Vagina (tissue), 2 donors: Measurements from ENCODE around the gene EPO. TPM values are rescaled to one million over a fixed set of nuclear protein-coding genes. Genes with fewer than 3 reads are reported as not detected.

Experiments used
- DNase-seq, 2 donors: peaks; one replicate each; pipeline ENCODE4 v3.0.0-alpha.2; 2017; ENCODE audit errors: extremely low spot score in 2 of 2
- H3K27ac ChIP-seq: fragments of 200-600 bp; sonication (generic); one replicate; pipeline ENCODE4 v1.5.1; 2019
- H3K27me3 ChIP-seq: fragments of 200-600 bp; sonication (generic); one replicate; pipeline ENCODE4 v1.5.1; 2019
- H3K36me3 ChIP-seq, 2 donors: fragments of 200-600 bp; sonication (generic); one replicate each; pipeline ENCODE4 v1.5.1; 2017 to 2019
- H3K4me1 ChIP-seq: fragments of 200-600 bp; sonication (generic); one replicate; pipeline ENCODE4 v1.5.1; 2019
- H3K4me3 ChIP-seq, 2 donors: fragments of 200-600 bp; sonication (generic); 1 replicate in 1 of 2; 2 replicates in 1 of 2; pipeline ENCODE4 v1.5.1; 2016 to 2019
- H3K9me3 ChIP-seq: fragments of 200-600 bp; sonication (generic); one replicate; pipeline ENCODE4 v1.5.1; 2019
- POLR2A ChIP-seq, 2 donors: fragments of 450-650 bp; IDR thresholded peaks; one replicate each; pipeline ENCODE4 v1.6.1; 2017; ENCODE audit warnings: antibody characterized with exemption in 2 of 2, mild to moderate bottlenecking in 2 of 2, moderate library complexity in 2 of 2
- POLR2AphosphoS5 ChIP-seq, 2 donors: sonication (generic); formaldehyde crosslinking; IDR thresholded peaks; one replicate each; pipeline ENCODE4 v1.9.0; 2017; ENCODE audit warnings: antibody characterized with exemption in 2 of 2, mild to moderate bottlenecking in 2 of 2, low read depth in 1 of 2; ENCODE audit not compliant: insufficient read depth in 1 of 2
- intact Hi-C: fragments of 100-400 bp; cut with DNase I; formaldehyde crosslinking; loops from one replicate; pipeline ENCODE4 v1.15.1; 2023
- total RNA-seq: library from RNA; depleted of rRNA; stranded (reverse); fragments of >200 nt; gene quantifications from one replicate; pipeline ENCODE4 v1.2.3, GENCODE V29; 2016
- TF ChIP-seq, protein P1 (sequence below), 3 experiments: fragments of 450-650 bp in 2 of 3; fragments of 200-600 bp in 1 of 3; sonication (generic) in 1 of 3; IDR thresholded peaks; one replicate each; pipeline ENCODE4 v1.5.1; 2017 to 2019; ENCODE audit warnings: antibody characterized with exemption in 3 of 3, mild to moderate bottlenecking in 2 of 3, moderate library complexity in 2 of 3

The EPO gene
- total RNA-seq, 1 donor from 2014 or later, result not detected

DNA sequence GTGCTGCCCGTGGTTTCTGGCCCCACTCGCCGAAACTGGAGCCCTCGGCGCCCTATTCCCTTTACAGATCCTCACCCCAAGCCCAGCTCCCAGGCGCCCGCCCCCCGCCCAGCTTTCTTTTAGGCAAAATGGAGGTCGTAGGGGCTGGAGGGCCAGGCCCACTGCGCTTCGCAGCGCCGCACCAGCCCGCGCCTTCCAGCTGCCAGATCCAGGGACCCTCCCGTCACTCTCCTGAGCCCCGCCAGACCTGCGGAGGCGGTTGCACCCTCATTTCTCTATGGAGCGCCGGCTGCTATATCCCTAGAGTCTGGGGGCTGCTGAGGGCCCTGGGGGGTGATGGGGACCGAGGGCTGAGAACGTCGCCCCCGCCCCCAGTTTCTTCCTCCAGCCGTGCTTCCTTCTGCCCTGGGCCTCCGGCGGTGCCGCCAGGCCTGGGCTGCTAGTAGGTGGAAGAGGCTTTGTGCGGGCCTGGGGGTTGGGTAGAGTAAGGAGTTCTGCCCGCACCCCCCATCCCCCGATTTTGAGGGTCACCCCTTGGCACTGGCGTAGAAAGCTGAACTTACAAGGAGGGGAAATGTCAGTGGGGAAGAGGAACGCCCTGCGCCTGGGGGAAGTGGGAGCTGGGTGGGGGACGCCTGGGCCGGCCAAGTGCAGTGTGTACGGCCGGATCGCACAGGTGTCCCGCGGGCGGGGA lies 45.7 kb upstream of the EPO start:
- H3K36me3 ChIP-seq, result peaks cover 0 to 30% of the 10 kb centered on the region in 2 donors
- no peaks in the 10 kb centered on the region for H3K9me3 ChIP-seq
- H3K27ac ChIP-seq, result peak overlapping the region; percentile 99
- H3K4me1 ChIP-seq, result peaks cover 30% of the 10 kb centered on the region
- intact Hi-C loops, result loop anchor here (5.0 to 10.0 kb wide), 3 partner anchors 72 to 200 kb away; partner anchors contain the start of genes FBXO24, LRCH4, PCOLCE and TSC22D4
- TF ChIP-seq POLR2A (IDR thresholded peaks at IDR 0.05) (no peak), POLR2AphosphoS5 (IDR thresholded peaks at IDR 0.05; ENCODE audit: insufficient read depth in 1 of 2, low read depth in 1 of 2) (peak in 1 of 2 donors; percentile 28)
- no peak for DNase-seq
- H3K4me3 ChIP-seq, result peak overlapping the region; percentile 94 to 99
- H3K27me3 ChIP-seq, result no peaks in the 10 kb centered on the region

DNA sequence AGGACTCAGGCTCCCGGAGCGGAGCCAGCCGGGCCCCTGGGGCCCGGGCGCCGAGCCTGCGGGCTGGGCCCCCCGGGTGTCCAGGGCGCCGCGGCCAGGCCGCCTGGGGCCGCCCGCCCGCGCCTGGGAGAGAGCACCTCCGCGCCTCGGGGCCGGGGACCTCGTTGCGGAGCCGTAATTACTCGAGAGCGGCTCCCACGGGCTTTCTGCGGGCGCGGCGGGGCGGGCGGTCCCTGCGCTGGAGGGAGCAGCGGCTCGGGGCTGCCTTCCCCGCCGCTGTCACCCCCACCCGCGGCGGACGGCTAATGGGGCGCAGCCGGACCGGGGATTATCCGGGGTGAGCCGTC lies 45.2 kb upstream of the EPO start:
- TF ChIP-seq POLR2A (IDR thresholded peaks at IDR 0.05), result no peak
- no peak for TF ChIP-seq POLR2AphosphoS5 (IDR thresholded peaks at IDR 0.05; ENCODE audit: insufficient read depth in 1 of 2, low read depth in 1 of 2)
- TF ChIP-seq, protein P1, sequence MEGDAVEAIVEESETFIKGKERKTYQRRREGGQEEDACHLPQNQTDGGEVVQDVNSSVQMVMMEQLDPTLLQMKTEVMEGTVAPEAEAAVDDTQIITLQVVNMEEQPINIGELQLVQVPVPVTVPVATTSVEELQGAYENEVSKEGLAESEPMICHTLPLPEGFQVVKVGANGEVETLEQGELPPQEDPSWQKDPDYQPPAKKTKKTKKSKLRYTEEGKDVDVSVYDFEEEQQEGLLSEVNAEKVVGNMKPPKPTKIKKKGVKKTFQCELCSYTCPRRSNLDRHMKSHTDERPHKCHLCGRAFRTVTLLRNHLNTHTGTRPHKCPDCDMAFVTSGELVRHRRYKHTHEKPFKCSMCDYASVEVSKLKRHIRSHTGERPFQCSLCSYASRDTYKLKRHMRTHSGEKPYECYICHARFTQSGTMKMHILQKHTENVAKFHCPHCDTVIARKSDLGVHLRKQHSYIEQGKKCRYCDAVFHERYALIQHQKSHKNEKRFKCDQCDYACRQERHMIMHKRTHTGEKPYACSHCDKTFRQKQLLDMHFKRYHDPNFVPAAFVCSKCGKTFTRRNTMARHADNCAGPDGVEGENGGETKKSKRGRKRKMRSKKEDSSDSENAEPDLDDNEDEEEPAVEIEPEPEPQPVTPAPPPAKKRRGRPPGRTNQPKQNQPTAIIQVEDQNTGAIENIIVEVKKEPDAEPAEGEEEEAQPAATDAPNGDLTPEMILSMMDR (IDR thresholded peaks at IDR 0.05), result no peak
- Histone ChIP-seq H3K36me3 (peaks cover 0 to 30% of the 10 kb centered on the region in 2 donors), H3K27ac (peak overlapping the region; percentile 99), H3K27me3 (no peaks in the 10 kb centered on the region), H3K9me3 (no peaks in the 10 kb centered on the region), H3K4me1 (peaks cover 36% of the 10 kb centered on the region), H3K4me3 (peak overlapping the region; percentile 94 to 99)
- no peak for DNase-seq
- intact Hi-C loops, result loop anchor here (5.0 to 10.0 kb wide), 2 partner anchors 73 to 200 kb away; partner anchors contain the start of genes PCOLCE and TSC22D4

DNA sequence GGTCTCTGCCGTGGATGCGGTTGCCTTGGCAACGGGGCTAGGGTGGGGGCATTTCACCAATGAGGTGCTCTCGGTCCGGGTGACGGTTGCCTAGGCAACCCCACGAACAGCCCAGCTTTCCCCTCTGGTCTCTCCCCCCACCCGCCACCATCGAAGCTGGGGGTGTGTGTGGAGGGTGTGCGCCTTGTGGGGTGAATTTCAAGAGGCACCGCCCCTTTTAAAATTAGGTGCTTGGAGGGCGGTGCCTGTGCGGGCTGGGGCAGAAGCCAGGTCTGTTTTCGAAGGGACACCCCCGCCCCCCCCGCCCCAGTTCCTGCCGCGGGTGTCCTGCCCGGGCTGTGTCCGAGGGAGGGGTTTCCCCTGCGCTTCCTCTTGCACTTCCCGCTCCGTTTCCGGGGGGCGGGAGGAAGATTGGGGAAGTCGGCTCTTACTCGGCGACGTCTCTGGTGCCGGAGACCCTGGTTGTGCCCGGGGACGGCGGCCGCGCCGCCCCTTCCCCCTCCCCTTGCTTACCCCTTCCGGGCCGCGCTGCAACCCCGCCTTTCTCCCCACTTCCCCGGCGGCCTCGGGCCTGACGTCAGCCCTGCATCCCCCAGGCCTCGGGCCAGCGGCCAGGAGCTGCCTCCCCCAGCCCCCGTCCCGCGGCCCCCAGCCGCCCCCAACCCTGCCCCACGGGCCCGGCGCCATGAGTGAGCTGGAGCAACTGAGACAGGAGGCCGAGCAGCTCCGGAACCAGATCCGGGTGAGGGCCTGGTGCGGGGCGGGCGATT lies 44.5 kb upstream of the EPO start:
- TF ChIP-seq, protein P1 (IDR thresholded peaks at IDR 0.05), result no peak
- TF ChIP-seq POLR2AphosphoS5 (IDR thresholded peaks at IDR 0.05; ENCODE audit: insufficient read depth in 1 of 2, low read depth in 1 of 2) (peak; percentile 62 to 87), POLR2A (IDR thresholded peaks at IDR 0.05) (peak in 1 of 2 donors; percentile 39)
- H3K4me1 ChIP-seq, result peaks cover 43% of the 10 kb centered on the region
- DNase-seq, result peak in 1 of 2 donors; percentile 96

DNA sequence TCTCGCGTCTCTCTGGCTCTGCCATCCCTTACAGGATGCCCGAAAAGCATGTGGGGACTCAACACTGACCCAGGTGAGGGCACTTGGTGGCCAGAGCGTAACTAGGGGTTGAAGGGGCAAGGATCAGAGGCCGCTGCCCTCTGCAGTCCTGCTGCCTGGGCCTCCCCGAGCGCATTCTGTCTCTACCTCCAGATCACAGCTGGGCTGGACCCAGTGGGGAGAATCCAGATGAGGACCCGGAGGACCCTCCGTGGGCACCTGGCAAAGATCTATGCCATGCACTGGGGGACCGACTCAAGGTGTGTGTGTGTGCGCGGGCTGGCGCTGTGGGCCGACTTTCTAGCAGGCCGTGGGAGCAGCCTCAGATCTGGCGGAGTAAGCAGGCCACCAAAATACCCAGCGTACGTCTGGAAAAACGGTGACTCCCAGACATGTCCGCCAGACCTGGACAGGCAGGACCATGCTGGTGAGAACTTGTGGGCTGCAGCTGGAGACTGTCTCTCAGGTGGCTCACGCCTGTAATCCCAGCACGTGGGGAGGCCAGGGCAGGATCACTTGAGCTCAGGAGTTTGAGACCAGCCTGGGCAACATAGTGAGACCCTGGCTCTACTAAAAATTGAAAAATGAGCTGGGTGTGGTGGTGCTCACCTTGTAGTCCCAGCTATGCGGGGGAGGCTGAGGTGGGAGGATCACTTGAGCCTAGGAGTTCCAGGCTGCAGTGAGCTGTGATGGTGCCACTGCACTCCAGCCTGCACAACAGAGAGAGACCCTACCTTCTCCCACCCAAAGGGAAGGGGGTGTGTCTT lies 43.6 kb upstream of the EPO start:
- H3K27ac ChIP-seq, result peak overlapping the region; percentile 99
- DNase-seq, result no peak
- H3K36me3 ChIP-seq, result peaks cover 0 to 36% of the 10 kb centered on the region in 2 donors
- TF ChIP-seq POLR2A (IDR thresholded peaks at IDR 0.05) (no peak), POLR2AphosphoS5 (IDR thresholded peaks at IDR 0.05; ENCODE audit: insufficient read depth in 1 of 2, low read depth in 1 of 2) (no peak)
- TF ChIP-seq, protein P1 (IDR thresholded peaks at IDR 0.05), result no peak
- intact Hi-C loops, result loop anchor here (5.0 to 10.0 kb wide), 2 partner anchors 74 to 202 kb away; partner anchors contain the start of genes PCOLCE and TSC22D4
- no peaks in the 10 kb centered on the region for H3K9me3 ChIP-seq
- H3K4me1 ChIP-seq, result peaks cover 45% of the 10 kb centered on the region
- H3K4me3 ChIP-seq, result peak overlapping the region; percentile 94 to 99
- no peaks in the 10 kb centered on the region for H3K27me3 ChIP-seq

More for the DNA sequence above, 44.5 kb upstream of the EPO start:
- Histone ChIP-seq H3K4me3 (peak overlapping the region; percentile 94 to 99), H3K27me3 (no peaks in the 10 kb centered on the region), H3K9me3 (no peaks in the 10 kb centered on the region), H3K36me3 (peaks cover 0 to 30% of the 10 kb centered on the region in 2 donors), H3K27ac (peak overlapping the region; percentile 99)
- intact Hi-C loops, result loop anchor here (5.0 to 10.0 kb wide), 2 partner anchors 73 to 201 kb away; partner anchors contain the start of genes PCOLCE and TSC22D4
